HG03521 (cell line): ENCODE results near the gene PLD4.

Experiments used
- ATAC-seq: cut with Tn5 transposase; IDR thresholded peaks from one replicate; pipeline ENCODE4 v1.9.1; 2021; ENCODE audit warnings: mild to moderate bottlenecking, moderate library complexity; ENCODE audit not compliant: unreplicated experiment

Gene PLD4

GRCh38 chr14:104973135-104973384 is 48.4 kb downstream of the PLD4 start:
- no peak for ATAC-seq

- ATAC-seq, result no peak
These were observed 48.9 kb downstream of the PLD4 start for GRCh38 chr14:104973385-104974145.

GRCh38 chr14:104974146-104974541 is 49.5 kb downstream of the PLD4 start:
- no peak for ATAC-seq

- no peak for ATAC-seq
These were observed 50.1 kb downstream of the PLD4 start for GRCh38 chr14:104974665-104975390.

- ATAC-seq, result no peak
These were observed 51.0 kb downstream of the PLD4 start for GRCh38 chr14:104975481-104976197.

- ATAC-seq, result no peak
These were observed 51.7 kb downstream of the PLD4 start for GRCh38 chr14:104976198-104977007.

GRCh38 chr14:104977008-104977680 is 52.5 kb downstream of the PLD4 start:
- ATAC-seq, result no peak

GRCh38 chr14:104977681-104978653 is 53.3 kb downstream of the PLD4 start, which contains the start of gene AHNAK2:
AHNAK2 (minus strand) TSS chr14:104978374; CDS start chr14:104978237, 137 bp downstream.
- no peak for ATAC-seq

GRCh38 chr14:104978746-104979691 is 54.3 kb downstream of the PLD4 start:
- no peak for ATAC-seq

- ATAC-seq, result no peak
These were observed 55.3 kb downstream of the PLD4 start for GRCh38 chr14:104979758-104980610.

- no peak for ATAC-seq
These were observed 56.2 kb downstream of the PLD4 start for GRCh38 chr14:104980611-104981531.

- no peak for ATAC-seq
These were observed 57.2 kb downstream of the PLD4 start for GRCh38 chr14:104981699-104982541.

- ATAC-seq, result no peak
These were observed 58.0 kb downstream of the PLD4 start for GRCh38 chr14:104982548-104983230.
